Parathyroid adenoma (tissue), 2 donors: ENCODE results near the gene TRIM24.
"Not testable (repeated sequence)": the region's sequence is repeated elsewhere in the genome, so short reads cannot be mapped to it uniquely, and the experiment has no call there.

Source experiments
- H2AFZ ChIP-seq: fragments of 300-600 bp; sonication (generic); one replicate; pipeline ENCODE4 v1.7.0; 2017; ENCODE audit warnings: antibody characterized with exemption, mild to moderate bottlenecking
- H3K27ac ChIP-seq: fragments of 300-600 bp; sonication (generic); one replicate; pipeline ENCODE4 v1.7.0; 2017
- H3K27me3 ChIP-seq: fragments of 300-600 bp; sonication (generic); one replicate; pipeline ENCODE4 v1.7.0; 2017; ENCODE audit warnings: low read length; ENCODE audit not compliant: control insufficient read depth, insufficient read depth
- H3K36me3 ChIP-seq: fragments of 300-600 bp; sonication (generic); one replicate; pipeline ENCODE4 v1.7.0; 2017; ENCODE audit warnings: low read length; ENCODE audit not compliant: control insufficient read depth, insufficient read depth
- H3K4me1 ChIP-seq: fragments of 300-600 bp; sonication (generic); one replicate; pipeline ENCODE4 v1.7.0; 2017; ENCODE audit warnings: control low read depth
- H3K4me2 ChIP-seq: fragments of 300-600 bp; sonication (generic); one replicate; pipeline ENCODE4 v1.7.0; 2017; ENCODE audit warnings: low read length
- H3K4me3 ChIP-seq: fragments of 300-600 bp; sonication (generic); one replicate; pipeline ENCODE4 v1.7.0; 2017; ENCODE audit warnings: low read depth, low read length
- H3K79me2 ChIP-seq: fragments of 300-600 bp; sonication (generic); one replicate; pipeline ENCODE4 v1.7.0; 2017; ENCODE audit warnings: control low read depth
- H3K9ac ChIP-seq: fragments of 300-600 bp; sonication (generic); one replicate; pipeline ENCODE4 v1.7.0; 2017; ENCODE audit warnings: mild to moderate bottlenecking
- H3K9me3 ChIP-seq: fragments of 300-600 bp; sonication (generic); one replicate; pipeline ENCODE4 v1.7.0; 2017; ENCODE audit warnings: low read length; ENCODE audit not compliant: control insufficient read depth
- TF ChIP-seq, protein P1 (sequence below): fragments of 300-600 bp; sonication (generic); IDR thresholded peaks from one replicate; pipeline ENCODE4 v1.7.0; 2017; ENCODE audit warnings: antibody characterized with exemption, mild to moderate bottlenecking
- donor health status: primary hyperparathyroidism.

Gene TRIM24

GRCh38 chr7:138481447-138482380 lies 21.7 kb downstream of the TRIM24 start:
- H3K9me3 ChIP-seq = no peaks in the 10 kb centered on the region
- TF ChIP-seq, protein P1, sequence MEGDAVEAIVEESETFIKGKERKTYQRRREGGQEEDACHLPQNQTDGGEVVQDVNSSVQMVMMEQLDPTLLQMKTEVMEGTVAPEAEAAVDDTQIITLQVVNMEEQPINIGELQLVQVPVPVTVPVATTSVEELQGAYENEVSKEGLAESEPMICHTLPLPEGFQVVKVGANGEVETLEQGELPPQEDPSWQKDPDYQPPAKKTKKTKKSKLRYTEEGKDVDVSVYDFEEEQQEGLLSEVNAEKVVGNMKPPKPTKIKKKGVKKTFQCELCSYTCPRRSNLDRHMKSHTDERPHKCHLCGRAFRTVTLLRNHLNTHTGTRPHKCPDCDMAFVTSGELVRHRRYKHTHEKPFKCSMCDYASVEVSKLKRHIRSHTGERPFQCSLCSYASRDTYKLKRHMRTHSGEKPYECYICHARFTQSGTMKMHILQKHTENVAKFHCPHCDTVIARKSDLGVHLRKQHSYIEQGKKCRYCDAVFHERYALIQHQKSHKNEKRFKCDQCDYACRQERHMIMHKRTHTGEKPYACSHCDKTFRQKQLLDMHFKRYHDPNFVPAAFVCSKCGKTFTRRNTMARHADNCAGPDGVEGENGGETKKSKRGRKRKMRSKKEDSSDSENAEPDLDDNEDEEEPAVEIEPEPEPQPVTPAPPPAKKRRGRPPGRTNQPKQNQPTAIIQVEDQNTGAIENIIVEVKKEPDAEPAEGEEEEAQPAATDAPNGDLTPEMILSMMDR = no peak
- H3K36me3 ChIP-seq = no peaks in the 10 kb centered on the region
- H3K4me2 ChIP-seq = no peak overlapping the region
- H3K9ac ChIP-seq = no peak overlapping the region
- no peaks in the 10 kb centered on the region for H3K27me3 ChIP-seq
- H3K4me1 ChIP-seq = no peaks in the 10 kb centered on the region
- no peak overlapping the region for H2AFZ ChIP-seq
- H3K4me3 ChIP-seq = no peak overlapping the region
- H3K27ac ChIP-seq = no peak overlapping the region
- peaks cover 50% of the 10 kb centered on the region for H3K79me2 ChIP-seq

DNA sequence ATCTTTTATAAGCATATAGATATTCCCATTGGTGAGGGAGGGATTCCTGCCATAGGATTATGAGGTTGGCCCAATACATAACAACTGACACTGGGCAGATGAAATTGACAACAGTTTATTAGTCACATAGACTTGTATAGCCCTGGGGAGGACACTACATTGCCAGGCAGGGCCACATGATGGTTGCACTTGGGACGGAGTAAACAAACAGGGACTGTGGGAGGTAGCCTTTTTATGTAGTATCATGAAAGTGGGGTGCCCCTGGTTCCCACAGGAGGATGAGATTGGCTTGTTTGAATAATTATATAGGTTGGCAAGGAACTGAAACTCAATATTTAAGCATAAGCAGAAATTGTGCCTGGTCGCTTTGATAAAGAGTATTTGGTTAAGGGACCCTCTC lies 23.5 kb downstream of the TRIM24 start:
- Histone ChIP-seq H3K79me2 (peaks cover 57% of the 10 kb centered on the region), H3K4me2 (no peak overlapping the region), H3K4me1 (no peaks in the 10 kb centered on the region), H3K9me3 (no peaks in the 10 kb centered on the region), H2AFZ (no peak overlapping the region), H3K9ac (no peak overlapping the region), H3K27me3 (no peaks in the 10 kb centered on the region), H3K27ac (no peak overlapping the region), H3K4me3 (no peak overlapping the region), H3K36me3 (no peaks in the 10 kb centered on the region)
- TF ChIP-seq, protein P1 = no peak

DNA sequence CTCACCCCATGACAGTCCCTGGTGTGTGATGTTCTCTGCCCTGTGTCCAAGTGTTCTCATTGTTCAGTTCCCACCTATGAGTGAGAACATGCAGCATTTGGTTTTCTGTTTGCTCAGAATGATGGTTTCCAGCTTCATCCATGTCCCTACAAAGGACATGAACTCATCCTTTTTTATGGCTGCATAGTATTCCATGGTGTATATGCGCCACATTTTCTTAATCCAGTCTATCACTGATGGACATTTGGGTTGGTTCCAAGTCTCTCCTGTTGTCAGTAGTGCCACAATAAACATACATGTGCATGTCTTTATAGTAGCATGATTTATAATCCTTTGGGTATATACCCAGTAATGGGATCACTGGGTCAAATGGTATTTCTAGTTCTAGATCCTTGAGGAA lies 25.4 kb downstream of the TRIM24 start:
- H3K4me2 ChIP-seq, H3K27ac ChIP-seq, H3K9ac ChIP-seq, H2AFZ ChIP-seq, H3K4me3 ChIP-seq, H3K4me1 ChIP-seq, H3K9me3 ChIP-seq, H3K36me3 ChIP-seq, H3K27me3 ChIP-seq: not testable (repeated sequence)
- peaks cover 50% of the 10 kb centered on the region for H3K79me2 ChIP-seq

GRCh38 chr7:138489139-138489538 lies 29.1 kb downstream of the TRIM24 start:
- H3K27me3 ChIP-seq, H3K9me3 ChIP-seq, H3K9ac ChIP-seq, H3K4me3 ChIP-seq, H3K4me1 ChIP-seq, H2AFZ ChIP-seq, H3K27ac ChIP-seq, H3K4me2 ChIP-seq, H3K36me3 ChIP-seq: not testable (repeated sequence)
- H3K79me2 ChIP-seq = peaks cover 46% of the 10 kb centered on the region

DNA sequence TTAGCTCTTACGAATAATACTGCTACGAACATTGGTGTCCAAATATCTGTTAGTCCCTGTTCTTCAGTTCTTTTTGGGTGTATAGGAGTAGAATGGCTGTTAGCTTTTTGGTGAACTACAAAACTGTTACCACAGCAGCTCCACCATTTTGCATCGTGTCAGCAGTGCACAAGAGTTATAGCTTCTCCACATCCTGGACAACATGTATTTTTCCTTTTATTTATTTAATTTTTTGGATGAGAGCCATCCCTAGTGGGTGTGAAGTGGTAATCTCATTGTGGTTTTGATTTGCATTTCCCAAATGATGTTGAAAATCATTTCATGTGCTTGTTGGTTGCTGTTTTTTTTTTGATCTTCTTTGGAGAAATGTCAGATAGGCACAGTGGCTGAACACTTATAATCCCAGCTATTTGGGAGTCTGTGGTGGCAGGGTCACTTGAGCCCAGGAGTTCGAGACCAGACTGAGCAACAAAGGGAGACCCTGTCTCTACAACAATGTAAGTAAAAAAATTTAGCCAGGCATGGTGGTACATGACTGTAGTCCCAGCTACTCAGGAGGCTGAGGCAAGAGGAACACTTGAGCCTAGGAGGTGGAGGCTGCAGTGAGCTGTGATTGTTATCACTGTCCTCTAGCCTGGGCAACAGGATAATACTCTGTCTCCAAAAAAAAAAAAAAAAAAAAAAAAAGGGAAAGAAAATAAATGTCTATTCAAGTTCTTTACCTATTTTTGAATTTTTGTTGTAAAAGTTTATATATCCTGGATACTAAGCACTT lies 31.7 kb downstream of the TRIM24 start:
- peaks cover 49% of the 10 kb centered on the region for H3K79me2 ChIP-seq
- no peaks in the 10 kb centered on the region for H3K36me3 ChIP-seq
- H3K4me1 ChIP-seq = no peaks in the 10 kb centered on the region
- H3K27me3 ChIP-seq = no peaks in the 10 kb centered on the region
- no peak overlapping the region for H3K27ac ChIP-seq
- TF ChIP-seq, protein P1 = no peak
- no peak overlapping the region for H3K4me3 ChIP-seq
- H3K9ac ChIP-seq = no peak overlapping the region
- no peaks in the 10 kb centered on the region for H3K9me3 ChIP-seq
- H2AFZ ChIP-seq = no peak overlapping the region
- H3K4me2 ChIP-seq = no peak overlapping the region
